ENCODE results near the gene SHISA6.

Gene SHISA6

GRCh38 chr17:11545696-11546095, 304.7 kb downstream of the SHISA6 start:
- no peak for DNase-seq

- DNase-seq = no peak
Measured at GRCh38 chr17:11547853-11548252, 306.8 kb downstream of the SHISA6 start.

GRCh38 chr17:11548398-11548797, 307.4 kb downstream of the SHISA6 start:
- DNase-seq = no peak

GRCh38 chr17:11550431-11550830, 309.4 kb downstream of the SHISA6 start:
- no peak for DNase-seq

- DNase-seq = no peak
Measured at GRCh38 chr17:11551442-11551841, 310.4 kb downstream of the SHISA6 start.

GRCh38 chr17:11553135-11553534, 312.1 kb downstream of the SHISA6 start:
- no peak for DNase-seq

GRCh38 chr17:11554042-11554441, 313.0 kb downstream of the SHISA6 start:
- DNase-seq = no peak

- DNase-seq = no peak
Measured at GRCh38 chr17:11554542-11554941, 313.5 kb downstream of the SHISA6 start.

- no peak for DNase-seq
Measured at GRCh38 chr17:11555530-11555929, 314.5 kb downstream of the SHISA6 start.

GRCh38 chr17:11557727-11558452, 316.9 kb downstream of the SHISA6 start:
- DNase-seq = no peak

GRCh38 chr17:11558681-11559234, 317.7 kb downstream of the SHISA6 start:
- no peak for DNase-seq

- no peak for DNase-seq
Measured at GRCh38 chr17:11559601-11560000, 318.6 kb downstream of the SHISA6 start.

GRCh38 chr17:11561281-11561680, 320.3 kb downstream of the SHISA6 start:
- DNase-seq = no peak

- DNase-seq = no peak
Measured at GRCh38 chr17:11561702-11562101, 320.7 kb downstream of the SHISA6 start.

- no peak for DNase-seq
Measured at GRCh38 chr17:11564589-11565380, 323.8 kb downstream of the SHISA6 start.

GRCh38 chr17:11565591-11565990, 324.6 kb downstream of the SHISA6 start:
- no peak for DNase-seq

- no peak for DNase-seq
Measured at GRCh38 chr17:11578998-11579397, 338.0 kb downstream of the SHISA6 start.

- DNase-seq = no peak
Measured at GRCh38 chr17:11580677-11581076, 339.7 kb downstream of the SHISA6 start.

GRCh38 chr17:11582217-11582616, 341.2 kb downstream of the SHISA6 start:
- DNase-seq = no peak

GRCh38 chr17:11583306-11583992, 342.4 kb downstream of the SHISA6 start:
- DNase-seq = no peak

GRCh38 chr17:11589716-11590115, 348.7 kb downstream of the SHISA6 start:
- no peak for DNase-seq

GRCh38 chr17:11598274-11599221, 357.5 kb downstream of the SHISA6 start, which contains the start of gene DNAH9:
Gene DNAH9 (plus strand): TSS chr17:11598470. CDS start chr17:11598499, 29 bp downstream.
- DNase-seq = peak; percentile 24
